ENCODE measurements around the gene NRG2.

NRG2 gene

GRCh38 chr5:140011297-140011802 is 31.7 kb downstream of the NRG2 start:
- peak; percentile 28 for DNase-seq (ENCODE audit: low read depth)
- H3K4me3 ChIP-seq (ENCODE audit: control insufficient read depth, low read depth, low read length), result no peak overlapping the region
- no peak for TF ChIP-seq CTCF (conservative IDR thresholded peaks at IDR 0.05; ENCODE audit: control insufficient read depth, insufficient read depth, low read depth, low read length)

GRCh38 chr5:140010798-140011197 is 32.3 kb downstream of the NRG2 start:
- no peak for DNase-seq (ENCODE audit: low read depth)
- no peak for TF ChIP-seq CTCF (conservative IDR thresholded peaks at IDR 0.05; ENCODE audit: control insufficient read depth, insufficient read depth, low read depth, low read length)
- H3K4me3 ChIP-seq (ENCODE audit: control insufficient read depth, low read depth, low read length), result no peak overlapping the region

DNA sequence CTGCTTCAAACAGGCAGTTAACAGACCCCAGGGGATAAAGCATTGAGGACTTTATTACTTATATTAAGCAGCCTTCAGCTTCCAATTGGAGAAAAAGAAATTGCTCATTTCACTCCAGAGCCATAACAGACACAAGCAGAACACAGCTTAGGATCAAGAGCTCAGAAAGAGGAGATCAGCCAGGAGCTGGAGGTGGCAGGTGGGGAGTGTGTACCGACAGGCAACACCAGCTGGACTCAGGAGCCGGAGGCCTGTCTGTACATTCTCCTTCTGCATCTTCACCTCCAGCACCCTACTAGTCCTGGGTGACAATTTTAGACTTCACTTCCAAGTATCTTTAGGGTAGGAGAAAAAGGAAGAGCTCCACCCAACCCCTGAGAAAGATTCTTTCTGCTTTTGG is 35.8 kb downstream of the NRG2 start:
- no peak for TF ChIP-seq CTCF (conservative IDR thresholded peaks at IDR 0.05; ENCODE audit: control insufficient read depth, insufficient read depth, low read depth, low read length)
- no peak for DNase-seq (ENCODE audit: low read depth)
- H3K4me3 ChIP-seq (ENCODE audit: control insufficient read depth, low read depth, low read length), result no peak overlapping the region

DNA sequence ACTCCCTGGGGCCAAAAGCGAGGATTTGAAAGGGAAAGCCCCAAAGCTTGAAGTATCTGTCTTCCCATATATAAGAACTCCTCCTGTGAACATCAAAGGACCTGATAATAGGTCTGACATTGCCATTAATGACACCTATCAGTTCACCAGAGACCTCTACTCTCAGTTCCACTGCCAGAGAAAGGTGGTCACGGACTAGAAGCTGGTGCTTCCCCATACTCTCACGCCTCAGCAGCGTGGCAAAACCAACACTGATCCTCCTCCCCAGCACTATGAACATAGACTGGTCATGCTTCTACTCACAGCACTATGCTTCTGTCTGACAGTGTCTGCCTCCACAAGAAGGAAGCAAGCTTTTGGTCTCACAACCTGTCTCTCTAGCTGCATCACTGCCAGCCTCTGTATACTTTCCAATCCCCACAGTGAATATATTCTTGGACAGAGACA is 37.9 kb downstream of the NRG2 start:
- TF ChIP-seq CTCF (conservative IDR thresholded peaks at IDR 0.05; ENCODE audit: control insufficient read depth, insufficient read depth, low read depth, low read length), result no peak
- H3K4me3 ChIP-seq (ENCODE audit: control insufficient read depth, low read depth, low read length), result no peak overlapping the region
- DNase-seq (ENCODE audit: low read depth), result no peak

- H3K4me3 ChIP-seq (ENCODE audit: control insufficient read depth, low read depth, low read length), result no peak overlapping the region
- TF ChIP-seq CTCF (conservative IDR thresholded peaks at IDR 0.05; ENCODE audit: control insufficient read depth, insufficient read depth, low read depth, low read length), result no peak
- no peak for DNase-seq (ENCODE audit: low read depth)
Measured at GRCh38 chr5:140004174-140004573, 38.9 kb downstream of the NRG2 start.

- no peak for TF ChIP-seq CTCF (conservative IDR thresholded peaks at IDR 0.05; ENCODE audit: control insufficient read depth, insufficient read depth, low read depth, low read length)
- no peak overlapping the region for H3K4me3 ChIP-seq (ENCODE audit: control insufficient read depth, low read depth, low read length)
- no peak for DNase-seq (ENCODE audit: low read depth)
Measured at GRCh38 chr5:140003519-140003918, 39.6 kb downstream of the NRG2 start.

- no peak for TF ChIP-seq CTCF (conservative IDR thresholded peaks at IDR 0.05; ENCODE audit: control insufficient read depth, insufficient read depth, low read depth, low read length)
- H3K4me3 ChIP-seq (ENCODE audit: control insufficient read depth, low read depth, low read length), result no peak overlapping the region
- no peak for DNase-seq (ENCODE audit: low read depth)
Measured at GRCh38 chr5:140000332-140000731, 42.8 kb downstream of the NRG2 start.

Measured in fibroblast of mammary gland (primary cell).